ENCODE data around the gene TMEM41B.

The TMEM41B gene

DNA sequence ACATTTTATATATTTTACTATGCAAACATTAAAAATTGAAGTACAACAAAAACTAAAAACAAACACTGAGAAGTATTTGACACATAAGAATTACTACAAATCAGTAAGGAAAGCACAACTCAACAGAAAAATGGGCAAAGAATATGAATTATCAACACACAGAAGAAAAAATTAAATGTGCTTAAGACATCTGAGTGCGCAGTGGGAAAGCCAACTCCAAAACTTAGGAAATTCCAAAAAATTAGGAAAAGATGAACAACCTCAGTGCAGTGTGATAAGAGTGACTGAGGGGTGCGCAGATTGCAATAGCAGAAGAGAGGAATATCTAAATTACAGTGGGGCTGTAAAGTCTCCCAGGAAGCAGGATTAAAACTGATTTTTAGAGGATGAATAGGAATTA, 1.9 kb upstream of the TMEM41B start:
- DNase-seq (ENCODE audit: low spot score), result no peak
- TF ChIP-seq, protein P1, sequence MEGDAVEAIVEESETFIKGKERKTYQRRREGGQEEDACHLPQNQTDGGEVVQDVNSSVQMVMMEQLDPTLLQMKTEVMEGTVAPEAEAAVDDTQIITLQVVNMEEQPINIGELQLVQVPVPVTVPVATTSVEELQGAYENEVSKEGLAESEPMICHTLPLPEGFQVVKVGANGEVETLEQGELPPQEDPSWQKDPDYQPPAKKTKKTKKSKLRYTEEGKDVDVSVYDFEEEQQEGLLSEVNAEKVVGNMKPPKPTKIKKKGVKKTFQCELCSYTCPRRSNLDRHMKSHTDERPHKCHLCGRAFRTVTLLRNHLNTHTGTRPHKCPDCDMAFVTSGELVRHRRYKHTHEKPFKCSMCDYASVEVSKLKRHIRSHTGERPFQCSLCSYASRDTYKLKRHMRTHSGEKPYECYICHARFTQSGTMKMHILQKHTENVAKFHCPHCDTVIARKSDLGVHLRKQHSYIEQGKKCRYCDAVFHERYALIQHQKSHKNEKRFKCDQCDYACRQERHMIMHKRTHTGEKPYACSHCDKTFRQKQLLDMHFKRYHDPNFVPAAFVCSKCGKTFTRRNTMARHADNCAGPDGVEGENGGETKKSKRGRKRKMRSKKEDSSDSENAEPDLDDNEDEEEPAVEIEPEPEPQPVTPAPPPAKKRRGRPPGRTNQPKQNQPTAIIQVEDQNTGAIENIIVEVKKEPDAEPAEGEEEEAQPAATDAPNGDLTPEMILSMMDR (IDR thresholded peaks at IDR 0.05; ENCODE audit: extremely low read depth, missing control alignments), result no peak

DNA sequence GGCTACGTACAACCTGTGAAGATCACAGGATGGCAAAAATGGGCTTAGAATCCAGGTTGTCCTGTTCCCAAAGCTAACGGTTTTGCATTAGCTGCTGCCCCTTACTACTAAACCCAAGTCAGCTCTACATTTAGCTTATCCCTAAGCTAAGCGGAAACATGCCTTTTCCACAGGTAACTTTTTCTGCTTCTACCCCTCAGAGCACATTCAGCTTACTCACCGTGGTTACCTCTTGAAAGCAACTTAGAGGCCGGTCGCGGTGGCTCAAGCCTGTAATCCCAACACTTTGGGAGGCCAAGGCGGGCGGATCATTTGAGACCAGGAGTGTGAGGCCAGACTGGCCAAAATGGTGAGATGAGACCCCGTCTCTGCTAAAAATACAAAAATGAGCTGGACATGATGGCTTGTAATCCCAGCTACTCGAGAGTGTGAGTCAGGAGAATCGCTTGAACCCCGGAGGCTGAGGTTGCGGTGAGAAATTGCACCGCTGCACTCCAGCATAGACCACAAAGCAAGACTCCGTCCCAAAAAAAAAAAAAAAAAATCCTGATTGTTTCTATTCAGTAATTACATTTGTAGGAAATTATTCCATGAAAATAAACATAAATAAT, 790 bp upstream of the TMEM41B start:
- DNase-seq (ENCODE audit: low spot score), result no peak
- TF ChIP-seq, protein P1 (IDR thresholded peaks at IDR 0.05; ENCODE audit: extremely low read depth, missing control alignments), result no peak

DNA sequence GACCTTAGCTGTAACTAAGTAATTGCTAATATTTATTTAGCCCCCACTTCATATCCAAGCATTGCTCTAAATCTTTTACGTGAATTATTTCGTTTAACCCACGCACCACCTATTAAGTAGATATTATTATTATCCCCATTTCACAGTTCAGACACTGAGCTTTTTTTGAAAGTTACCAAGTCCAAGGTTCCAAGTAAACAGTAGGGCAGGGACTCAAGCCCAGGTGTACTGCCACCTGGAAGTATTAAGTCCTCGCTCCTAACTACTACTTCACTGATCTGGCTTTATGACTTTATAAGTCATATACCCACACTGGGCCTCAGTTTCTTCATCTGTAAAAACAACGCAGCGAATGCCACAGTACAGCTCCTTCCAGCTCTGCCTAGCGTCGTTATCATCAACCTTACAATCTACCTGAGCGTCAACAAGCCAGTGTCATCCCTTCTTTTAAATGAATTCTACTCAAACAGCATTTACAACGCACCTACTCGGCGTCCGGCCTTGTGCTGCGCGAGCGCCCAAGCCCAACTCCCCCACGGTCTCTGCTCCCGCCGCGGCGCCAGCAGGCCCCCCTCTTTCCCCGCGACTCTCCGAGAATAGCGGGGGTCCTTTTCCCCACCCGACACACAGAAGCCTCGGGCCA, 624 bp downstream of the TMEM41B start:
- DNase-seq (ENCODE audit: low spot score), result peak; percentile 45
- TF ChIP-seq, protein P1 (IDR thresholded peaks at IDR 0.05; ENCODE audit: extremely low read depth, missing control alignments), result no peak

DNA sequence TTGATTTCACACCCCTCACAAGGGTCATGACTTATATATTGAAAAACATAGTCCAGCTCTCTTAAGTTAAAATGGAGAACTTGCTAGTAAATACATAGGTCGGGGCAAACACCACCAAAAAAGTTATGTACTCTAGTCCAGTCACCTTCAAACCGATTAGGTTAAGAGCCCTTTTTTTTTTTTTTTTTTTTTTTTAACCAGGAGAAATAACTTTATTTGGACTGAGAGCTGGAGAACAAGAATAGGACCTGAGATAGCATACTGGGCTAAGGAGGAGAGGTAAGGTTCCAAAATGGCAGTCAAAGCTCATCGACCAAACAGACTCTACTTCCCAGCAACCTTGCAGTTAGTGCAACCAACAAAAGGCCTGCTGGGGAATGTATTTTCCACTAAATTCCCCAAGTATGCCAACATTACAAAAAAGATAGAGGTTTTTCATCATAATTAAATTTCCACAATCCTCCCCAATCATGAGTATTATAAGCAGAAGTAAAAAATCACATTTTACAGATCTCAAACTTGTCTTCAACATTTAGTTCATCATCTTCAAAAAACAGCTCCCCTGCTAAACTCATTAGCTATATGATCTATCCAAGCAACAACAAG, 3.8 kb downstream of the TMEM41B start:
- DNase-seq (ENCODE audit: low spot score), result no peak
- TF ChIP-seq, protein P1 (IDR thresholded peaks at IDR 0.05; ENCODE audit: extremely low read depth, missing control alignments), result no peak

DNA sequence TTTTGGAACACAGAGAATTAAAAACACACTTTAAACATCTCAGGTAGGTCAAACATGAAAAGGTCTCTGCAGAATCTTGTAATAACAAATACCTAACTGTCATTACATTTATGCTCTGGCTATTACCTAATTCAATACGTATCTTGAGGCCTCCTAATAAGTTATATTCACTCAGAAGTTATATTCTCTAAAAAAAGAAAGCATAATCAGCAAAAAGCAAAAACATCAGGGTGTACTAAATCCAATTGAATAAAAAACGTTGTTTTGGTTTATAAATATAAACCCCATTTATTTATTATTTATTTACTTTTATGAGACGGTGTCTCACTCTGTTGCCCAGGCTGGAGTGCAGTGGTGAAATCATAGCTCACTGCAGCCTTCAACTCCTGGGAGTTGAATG, 10.2 kb downstream of the TMEM41B start:
- TF ChIP-seq, protein P1 (IDR thresholded peaks at IDR 0.05; ENCODE audit: extremely low read depth, missing control alignments), result no peak
- no peak for DNase-seq (ENCODE audit: low spot score)

DNA sequence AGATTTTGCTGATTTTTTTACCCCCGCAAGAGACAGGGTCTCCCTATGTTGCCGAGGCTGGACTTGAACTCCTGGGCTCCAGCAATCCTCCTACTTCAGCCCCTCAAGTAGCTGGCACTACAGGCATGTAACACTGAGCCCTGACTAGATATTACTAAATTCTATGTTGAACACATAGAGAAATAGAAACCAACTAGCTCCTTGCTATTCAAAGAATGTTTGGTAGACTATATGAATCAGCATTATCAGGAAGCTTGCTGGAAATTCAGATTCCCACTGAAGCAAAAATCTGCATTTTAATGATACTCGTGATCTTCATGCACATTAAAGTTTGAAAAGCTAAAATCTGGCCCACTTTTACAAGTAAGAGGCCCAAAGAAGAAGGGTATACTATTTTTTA, 11.9 kb downstream of the TMEM41B start:
- DNase-seq (ENCODE audit: low spot score), result no peak
- TF ChIP-seq, protein P1 (IDR thresholded peaks at IDR 0.05; ENCODE audit: extremely low read depth, missing control alignments), result no peak

DNA sequence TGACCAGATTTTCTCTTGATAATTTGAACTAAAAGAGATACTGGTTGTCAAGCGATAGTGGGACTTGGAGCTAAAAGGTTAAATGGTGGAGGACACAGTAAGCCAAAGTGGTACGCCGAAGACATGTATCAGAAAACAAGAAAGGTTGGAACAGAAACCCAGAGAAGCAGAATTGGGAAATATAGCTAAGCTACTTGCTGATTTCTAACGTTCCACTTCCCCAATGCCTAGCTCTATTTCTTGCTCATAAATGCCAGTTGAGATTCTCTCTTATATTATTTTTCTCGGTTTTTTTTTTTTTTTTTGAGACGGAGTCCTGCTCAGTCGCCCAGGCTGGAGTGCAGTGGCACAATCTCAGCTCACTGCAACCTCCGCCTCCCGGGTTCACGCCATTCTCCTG, 12.7 kb downstream of the TMEM41B start:
- DNase-seq (ENCODE audit: low spot score), result no peak
- TF ChIP-seq, protein P1 (IDR thresholded peaks at IDR 0.05; ENCODE audit: extremely low read depth, missing control alignments), result no peak

All from GM20000 (cell line).